GM12873 (cell line): ENCODE results near the gene GPX3.

ENCODE experiments used
- CTCF ChIP-seq: IDR thresholded peaks from 2 replicates; pipeline ENCODE4 v1.5.1; 2012; ENCODE audit warnings: low read depth, mild to moderate bottlenecking, moderate library complexity, low read length, control low read depth; ENCODE audit not compliant: insufficient read depth; ENCODE audit errors: missing control alignments

The GPX3 gene

GRCh38 chr5:151020304-151021110 is at the start of gene GPX3:
Gene GPX3 (plus strand): TSS chr5:151020591. CDS start chr5:151020655, 64 bp downstream.
- no peak for TF ChIP-seq CTCF

GRCh38 chr5:150978590-150978989 is 41.8 kb upstream of the GPX3 start:
- no peak for TF ChIP-seq CTCF

GRCh38 chr5:150987746-150988145 is 32.6 kb upstream of the GPX3 start:
- TF ChIP-seq CTCF = no peak

GRCh38 chr5:150989695-150990094 is 30.7 kb upstream of the GPX3 start:
- peak; percentile 23 for TF ChIP-seq CTCF

- TF ChIP-seq CTCF = no peak
Measured at GRCh38 chr5:150992705-150993104, 27.7 kb upstream of the GPX3 start.

GRCh38 chr5:150993422-150993821 is 27.0 kb upstream of the GPX3 start:
- TF ChIP-seq CTCF = no peak

GRCh38 chr5:150993826-150994412 is 26.5 kb upstream of the GPX3 start:
- no peak for TF ChIP-seq CTCF
